Measurements from ENCODE around the gene RIMKLA.

- TF ChIP-seq CTCF (IDR thresholded peaks at IDR 0.05) (no peak), POLR2A (IDR thresholded peaks at IDR 0.05) (no peak)
Observed at GRCh38 chr1:42343049-42343448, 37.5 kb upstream of the RIMKLA start.

Measured in Peyer's patch (tissue), 4 donors.